ENCODE measurements around the gene KCNS3.

Gene KCNS3

DNA sequence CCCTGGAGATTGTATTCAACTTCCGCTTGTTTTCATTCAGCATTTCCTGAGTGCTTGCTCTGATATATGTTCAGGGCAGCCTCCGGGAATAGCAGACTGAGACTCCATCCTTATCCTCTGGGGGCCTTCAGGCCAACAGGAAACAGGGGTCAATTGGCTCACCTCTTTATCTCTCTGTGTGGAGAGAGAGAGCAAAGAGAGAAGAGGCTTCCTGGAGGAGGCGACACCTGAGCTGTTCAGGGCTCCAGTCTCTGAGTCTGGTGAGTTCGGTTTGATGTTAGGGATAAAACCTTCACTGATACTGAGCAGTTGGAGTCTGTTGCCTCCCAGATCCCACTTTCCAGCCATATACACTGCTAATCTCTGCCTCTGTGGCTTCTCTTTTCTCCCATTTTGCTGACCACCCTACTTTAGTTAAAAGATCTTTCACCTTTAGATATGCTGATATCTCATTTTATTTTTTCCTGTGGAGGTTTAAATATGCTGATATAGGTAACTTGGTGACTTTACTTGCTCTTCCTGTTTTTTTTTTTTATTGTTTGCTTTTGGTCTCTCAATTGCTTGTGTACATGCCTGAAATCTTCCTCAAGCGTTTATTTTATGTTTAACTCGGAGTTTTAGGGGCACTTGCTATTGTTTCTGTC, 56.9 kb downstream of the KCNS3 start:
- H3K36me3 ChIP-seq (ENCODE audit: control insufficient read depth in 1 of 2, insufficient read depth in 2 of 2, low read depth in 1 of 2, low read length in 2 of 2): peaks cover 0 to 11% of the 10 kb centered on the region in 2 experiments
- H3K4me1 ChIP-seq (ENCODE audit: control insufficient read depth, insufficient read depth, low read depth, low read length): peaks cover 9% of the 10 kb centered on the region
- no peak overlapping the region for H2BK12ac ChIP-seq (ENCODE audit: low read length in 2 of 2)
- no peak overlapping the region for H4K8ac ChIP-seq (ENCODE audit: low read length)
- no peaks in the 10 kb centered on the region for H3K27me3 ChIP-seq (ENCODE audit: control insufficient read depth in 1 of 2, insufficient read depth in 1 of 2, low read length in 2 of 2)
- no peak for DNase-seq
- no peak overlapping the region for H3K9ac ChIP-seq (ENCODE audit: low read length)
- no peak overlapping the region for H2BK15ac ChIP-seq (ENCODE audit: low read depth, poor library complexity, severe bottlenecking)
- H3K14ac ChIP-seq (ENCODE audit: low read length in 2 of 2): no peak overlapping the region
- H3K4me3 ChIP-seq (ENCODE audit: insufficient read depth in 1 of 2, low read depth in 1 of 2, low read length in 2 of 2): no peak overlapping the region
- H2AFZ ChIP-seq (ENCODE audit: low read depth, low read length): no peak overlapping the region
- H3K9me3 ChIP-seq (ENCODE audit: control insufficient read depth, low read length): peaks cover 6% of the 10 kb centered on the region
- WGBS: 50% methylated on average over 6 of the region's 6 CpGs
- H3K4ac ChIP-seq (ENCODE audit: low read depth in 1 of 2, low read length in 2 of 2): no peak overlapping the region
- H3K18ac ChIP-seq (ENCODE audit: low read depth in 1 of 2, low read length in 2 of 2): no peak overlapping the region
- H2AK5ac ChIP-seq (ENCODE audit: low read length, severe bottlenecking): no peak overlapping the region
- no peak overlapping the region for H2BK5ac ChIP-seq (ENCODE audit: low read depth, low read length, poor library complexity, severe bottlenecking)
- H3K27ac ChIP-seq (ENCODE audit: low read length, poor library complexity, severe bottlenecking): no peak overlapping the region
- H3K79me1 ChIP-seq (replicated peaks; ENCODE audit: low read length, poor library complexity, severe bottlenecking): no peaks in the 10 kb centered on the region
- H3K4me2 ChIP-seq (ENCODE audit: low read length, poor library complexity, severe bottlenecking): no peak overlapping the region
- H3K23ac ChIP-seq (ENCODE audit: low read length in 2 of 2): no peak overlapping the region
- H4K91ac ChIP-seq (ENCODE audit: low read length): no peak overlapping the region
- no peak overlapping the region for H2BK120ac ChIP-seq (ENCODE audit: low read depth, low read length)

DNA sequence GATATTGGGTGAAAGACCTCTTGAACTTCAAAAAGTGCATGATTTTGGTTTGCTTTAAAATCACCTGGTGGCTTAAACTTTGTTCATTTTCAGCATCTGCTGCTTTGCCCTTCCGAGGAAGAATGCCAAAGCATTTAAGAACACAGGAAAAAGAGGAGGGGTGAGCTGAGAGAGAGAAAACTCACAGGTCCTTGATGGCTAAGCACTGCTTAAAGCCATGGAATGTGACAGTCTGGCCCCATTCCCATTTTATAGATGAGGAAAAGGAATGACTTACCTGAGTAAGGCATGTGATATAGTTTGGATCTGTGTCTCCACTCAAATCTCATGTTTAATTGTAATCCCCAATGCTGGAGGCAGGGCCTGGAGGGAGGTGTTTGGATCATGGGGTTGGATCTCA, 58.1 kb downstream of the KCNS3 start:
- Histone ChIP-seq H2AK5ac (ENCODE audit: low read length, severe bottlenecking) (no peak overlapping the region), H3K4me3 (ENCODE audit: insufficient read depth in 1 of 2, low read depth in 1 of 2, low read length in 2 of 2) (no peak overlapping the region), H2BK12ac (ENCODE audit: low read length in 2 of 2) (no peak overlapping the region), H4K91ac (ENCODE audit: low read length) (no peak overlapping the region), H3K79me1 (replicated peaks; ENCODE audit: low read length, poor library complexity, severe bottlenecking) (no peaks in the 10 kb centered on the region), H2AFZ (ENCODE audit: low read depth, low read length) (no peak overlapping the region), H3K14ac (ENCODE audit: low read length in 2 of 2) (no peak overlapping the region), H3K27ac (ENCODE audit: low read length, poor library complexity, severe bottlenecking) (no peak overlapping the region), H3K23ac (ENCODE audit: low read length in 2 of 2) (no peak overlapping the region), H2BK120ac (ENCODE audit: low read depth, low read length) (no peak overlapping the region), H3K18ac (ENCODE audit: low read depth in 1 of 2, low read length in 2 of 2) (no peak overlapping the region), H3K4me2 (ENCODE audit: low read length, poor library complexity, severe bottlenecking) (no peak overlapping the region), H3K4me1 (ENCODE audit: control insufficient read depth, insufficient read depth, low read depth, low read length) (peaks cover 9% of the 10 kb centered on the region), H2BK15ac (ENCODE audit: low read depth, poor library complexity, severe bottlenecking) (no peak overlapping the region), H3K9ac (ENCODE audit: low read length) (no peak overlapping the region), H3K27me3 (ENCODE audit: control insufficient read depth in 1 of 2, insufficient read depth in 1 of 2, low read length in 2 of 2) (no peaks in the 10 kb centered on the region), H4K8ac (ENCODE audit: low read length) (no peak overlapping the region), H3K4ac (ENCODE audit: low read depth in 1 of 2, low read length in 2 of 2) (no peak overlapping the region), H3K36me3 (ENCODE audit: control insufficient read depth in 1 of 2, insufficient read depth in 2 of 2, low read depth in 1 of 2, low read length in 2 of 2) (peaks cover 0 to 5% of the 10 kb centered on the region in 2 experiments), H2BK5ac (ENCODE audit: low read depth, low read length, poor library complexity, severe bottlenecking) (no peak overlapping the region), H3K9me3 (ENCODE audit: control insufficient read depth, low read length) (peaks cover 6% of the 10 kb centered on the region)
- WGBS: 67% methylated on average over 1 of the region's 1 CpG
- DNase-seq: no peak

GRCh38 chr2:17940091-17940630, 61.7 kb downstream of the KCNS3 start:
- no peaks in the 10 kb centered on the region for H3K79me1 ChIP-seq (replicated peaks; ENCODE audit: low read length, poor library complexity, severe bottlenecking)
- no peak overlapping the region for H2BK15ac ChIP-seq (ENCODE audit: low read depth, poor library complexity, severe bottlenecking)
- no peak overlapping the region for H2BK5ac ChIP-seq (ENCODE audit: low read depth, low read length, poor library complexity, severe bottlenecking)
- peaks cover 3% of the 10 kb centered on the region for H3K4me1 ChIP-seq (ENCODE audit: control insufficient read depth, insufficient read depth, low read depth, low read length)
- H4K8ac ChIP-seq (ENCODE audit: low read length): no peak overlapping the region
- H3K4me3 ChIP-seq (ENCODE audit: insufficient read depth in 1 of 2, low read depth in 1 of 2, low read length in 2 of 2): no peak overlapping the region
- no peak overlapping the region for H2BK12ac ChIP-seq (ENCODE audit: low read length in 2 of 2)
- H3K9me3 ChIP-seq (ENCODE audit: control insufficient read depth, low read length): peaks cover 6% of the 10 kb centered on the region
- no peaks in the 10 kb centered on the region for H3K36me3 ChIP-seq (ENCODE audit: control insufficient read depth in 1 of 2, insufficient read depth in 2 of 2, low read depth in 1 of 2, low read length in 2 of 2)
- no peak overlapping the region for H2AK5ac ChIP-seq (ENCODE audit: low read length, severe bottlenecking)
- no peak overlapping the region for H3K4ac ChIP-seq (ENCODE audit: low read depth in 1 of 2, low read length in 2 of 2)
- H2BK120ac ChIP-seq (ENCODE audit: low read depth, low read length): no peak overlapping the region
- peaks cover 0 to 3% of the 10 kb centered on the region in 2 experiments for H3K27me3 ChIP-seq (ENCODE audit: control insufficient read depth in 1 of 2, insufficient read depth in 1 of 2, low read length in 2 of 2)
- no peak for DNase-seq
- no peak overlapping the region for H3K9ac ChIP-seq (ENCODE audit: low read length)
- WGBS: 82% methylated on average over 2 of the region's 2 CpGs
- H2AFZ ChIP-seq (ENCODE audit: low read depth, low read length): no peak overlapping the region
- no peak overlapping the region for H3K4me2 ChIP-seq (ENCODE audit: low read length, poor library complexity, severe bottlenecking)
- no peak overlapping the region for H3K14ac ChIP-seq (ENCODE audit: low read length in 2 of 2)
- H3K18ac ChIP-seq (ENCODE audit: low read depth in 1 of 2, low read length in 2 of 2): no peak overlapping the region
- no peak overlapping the region for H4K91ac ChIP-seq (ENCODE audit: low read length)
- H3K27ac ChIP-seq (ENCODE audit: low read length, poor library complexity, severe bottlenecking): no peak overlapping the region
- H3K23ac ChIP-seq (ENCODE audit: low read length in 2 of 2): no peak overlapping the region

GRCh38 chr2:17943444-17943843, 65.0 kb downstream of the KCNS3 start:
- no peak overlapping the region for H2BK5ac ChIP-seq (ENCODE audit: low read depth, low read length, poor library complexity, severe bottlenecking)
- H3K9ac ChIP-seq (ENCODE audit: low read length): no peak overlapping the region
- no peak overlapping the region for H2BK120ac ChIP-seq (ENCODE audit: low read depth, low read length)
- H3K27me3 ChIP-seq (ENCODE audit: control insufficient read depth in 1 of 2, insufficient read depth in 1 of 2, low read length in 2 of 2): peaks cover 10 to 12% of the 10 kb centered on the region in 2 experiments
- H2AK5ac ChIP-seq (ENCODE audit: low read length, severe bottlenecking): no peak overlapping the region
- no peak for DNase-seq
- H3K4me1 ChIP-seq (ENCODE audit: control insufficient read depth, insufficient read depth, low read depth, low read length): no peaks in the 10 kb centered on the region
- H4K8ac ChIP-seq (ENCODE audit: low read length): no peak overlapping the region
- no peak overlapping the region for H2AFZ ChIP-seq (ENCODE audit: low read depth, low read length)
- no peaks in the 10 kb centered on the region for H3K36me3 ChIP-seq (ENCODE audit: control insufficient read depth in 1 of 2, insufficient read depth in 2 of 2, low read depth in 1 of 2, low read length in 2 of 2)
- no peak overlapping the region for H3K18ac ChIP-seq (ENCODE audit: low read depth in 1 of 2, low read length in 2 of 2)
- H3K27ac ChIP-seq (ENCODE audit: low read length, poor library complexity, severe bottlenecking): no peak overlapping the region
- no peak overlapping the region for H4K91ac ChIP-seq (ENCODE audit: low read length)
- no peak overlapping the region for H3K14ac ChIP-seq (ENCODE audit: low read length in 2 of 2)
- WGBS: 66% methylated on average over 4 of the region's 4 CpGs
- no peak overlapping the region for H3K4ac ChIP-seq (ENCODE audit: low read depth in 1 of 2, low read length in 2 of 2)
- H3K23ac ChIP-seq (ENCODE audit: low read length in 2 of 2): no peak overlapping the region
- no peak overlapping the region for H2BK12ac ChIP-seq (ENCODE audit: low read length in 2 of 2)
- H2BK15ac ChIP-seq (ENCODE audit: low read depth, poor library complexity, severe bottlenecking): no peak overlapping the region
- peaks cover 3% of the 10 kb centered on the region for H3K9me3 ChIP-seq (ENCODE audit: control insufficient read depth, low read length)
- no peaks in the 10 kb centered on the region for H3K79me1 ChIP-seq (replicated peaks; ENCODE audit: low read length, poor library complexity, severe bottlenecking)
- H3K4me3 ChIP-seq (ENCODE audit: insufficient read depth in 1 of 2, low read depth in 1 of 2, low read length in 2 of 2): no peak overlapping the region
- H3K4me2 ChIP-seq (ENCODE audit: low read length, poor library complexity, severe bottlenecking): no peak overlapping the region
